Naive thymus-derived CD4-positive, alpha-beta T cell (primary cell): ENCODE results near the gene ZNF670. TPM values are rescaled to one million over a fixed set of nuclear protein-coding genes. Genes with fewer than 3 reads are reported as not detected.

Experiments
- ATAC-seq: fragments of 150-1000 bp; cut with Tn5 transposase; 2 replicates; pipeline ENCODE4 v1.10.0; 2021; ENCODE audit warnings: mild to moderate bottlenecking, moderate library complexity
- CTCF ChIA-PET: fragments of 350-600 bp; sonication (Branson Sonifier 250); formaldehyde crosslinking; loops from one replicate; lab custom pipeline; 2021; ENCODE audit warnings: antibody characterized with exemption; lab: Charles Lee
- POLR2A ChIA-PET: fragments of 350-600 bp; sonication (Branson Sonifier 250); formaldehyde crosslinking; loops from one replicate; lab custom pipeline; 2021; ENCODE audit warnings: antibody characterized with exemption, inconsistent platforms; lab: Charles Lee
- DNase-seq, 9 donors: peaks; one replicate each; pipeline versions ENCODE4 v3.0.0 to v3.0.0-alpha.2; 2020 to 2022; ENCODE audit warnings: mixed read lengths in 1 of 9
- H3K27ac ChIP-seq: one replicate; pipeline ENCODE4 v1.7.0; 2013; ENCODE audit warnings: mild to moderate bottlenecking, low read depth, low read length, moderate library complexity
- H3K27me3 ChIP-seq, 2 donors: one replicate each; pipeline ENCODE4 v1.7.0; 2013; ENCODE audit warnings: low read length in 2 of 2, mild to moderate bottlenecking in 2 of 2, moderate library complexity in 2 of 2; ENCODE audit not compliant: control insufficient read depth in 2 of 2, insufficient read depth in 2 of 2
- H3K36me3 ChIP-seq, 3 experiments: 1 replicate in 2 of 3; 2 replicates in 1 of 3; pipeline ENCODE4 v1.7.0; 2013; ENCODE audit warnings: low read length in 3 of 3, mild to moderate bottlenecking in 3 of 3, moderate library complexity in 1 of 3; ENCODE audit not compliant: insufficient read depth in 3 of 3, control insufficient read depth in 2 of 3
- H3K4me1 ChIP-seq, 2 donors: one replicate each; pipeline ENCODE4 v1.7.0; 2013; ENCODE audit warnings: low read length in 2 of 2, mild to moderate bottlenecking in 2 of 2, moderate library complexity in 1 of 2; ENCODE audit not compliant: control insufficient read depth in 2 of 2, insufficient read depth in 2 of 2
- H3K4me3 ChIP-seq: 2 replicates; pipeline ENCODE4 v1.7.0; 2013; ENCODE audit warnings: mild to moderate bottlenecking, low read length
- H3K9me3 ChIP-seq, 3 experiments: 1 replicate in 2 of 3; 2 replicates in 1 of 3; pipeline ENCODE4 v1.7.0; 2013; ENCODE audit warnings: low read length in 3 of 3; ENCODE audit not compliant: control insufficient read depth in 2 of 3
- H3K27ac Mint-ChIP-seq, 9 donors: one replicate each; pipeline ENCODE4 v1.8.0; 2020 to 2022; ENCODE audit warnings: mixed read lengths in 9 of 9, mild to moderate bottlenecking in 8 of 9, moderate library complexity in 5 of 9, inconsistent platforms in 2 of 9
- H3K27me3 Mint-ChIP-seq, 5 donors: one replicate each; pipeline ENCODE4 v1.8.0; 2021 to 2022; ENCODE audit warnings: mixed read lengths in 5 of 5, mild to moderate bottlenecking in 1 of 5
- H3K36me3 Mint-ChIP-seq, 5 donors: one replicate each; pipeline ENCODE4 v1.8.0; 2020 to 2022; ENCODE audit warnings: mixed read lengths in 5 of 5, mild to moderate bottlenecking in 3 of 5, inconsistent platforms in 1 of 5
- H3K4me1 Mint-ChIP-seq, 7 donors: one replicate each; pipeline ENCODE4 v1.8.0; 2020 to 2022; ENCODE audit warnings: mixed read lengths in 7 of 7, mild to moderate bottlenecking in 3 of 7, inconsistent platforms in 1 of 7
- H3K4me3 Mint-ChIP-seq, 10 donors: one replicate each; pipeline ENCODE4 v1.8.0; 2020 to 2022; ENCODE audit warnings: mild to moderate bottlenecking in 10 of 10, mixed read lengths in 10 of 10, moderate library complexity in 6 of 10, inconsistent platforms in 2 of 10
- H3K9me3 Mint-ChIP-seq, 11 donors: one replicate each; pipeline ENCODE4 v1.8.0; 2020 to 2022; ENCODE audit warnings: mixed read lengths in 11 of 11, mild to moderate bottlenecking in 4 of 11, inconsistent platforms in 1 of 11, moderate library complexity in 1 of 11
- intact Hi-C, 2 donors: fragments of 100-400 bp; cut with micrococcal nuclease; formaldehyde crosslinking; loops; one replicate each; pipeline ENCODE4 v1.15.1; 2023
- polyA plus RNA-seq, 2 donors: library from polyadenylated mRNA; unstranded; fragments of 300-500 nt; fragmentation: Illumina TruSeq; gene quantifications; one replicate each; pipeline ENCODE4 v1.2.3, GENCODE V29; 2021
- total RNA-seq, 6 experiments: library from RNA in 5 of 6; stranded (reverse) in 5 of 6; gene quantifications; 1 replicate in 5 of 6; 2 replicates in 1 of 6; pipeline ENCODE4 v1.2.3 and lab custom pipeline; 2021 to 2026

ZNF670 gene
- total and polyA plus RNA-seq, 7 experiments from 2014 or later, result 0.56 to 4.0 (median 1.6) TPM

DNA sequence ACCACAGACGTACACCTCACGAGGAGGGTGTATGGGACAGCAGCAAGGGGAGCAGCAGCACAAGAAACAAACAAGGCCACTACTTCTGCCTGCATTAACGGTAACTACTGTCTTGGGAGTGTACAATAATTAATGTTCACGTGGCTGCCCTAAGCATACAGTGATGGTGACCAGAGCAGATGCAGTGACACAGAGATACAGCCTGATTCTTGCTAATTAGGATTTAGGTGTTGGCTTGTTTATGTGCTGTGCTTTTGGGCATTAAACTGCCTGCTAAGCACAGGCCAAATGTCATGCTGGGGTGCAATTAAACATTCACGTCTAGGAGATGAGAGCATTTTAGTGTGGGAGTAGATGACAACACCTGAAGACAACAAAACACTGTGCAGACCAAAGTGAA is 18.3 kb upstream of the ZNF670 start:
- Mint-ChIP-seq H3K9me3 (peaks cover 8 to 92% (median 60%) of the 10 kb centered on the region in 11 donors), H3K36me3 (peaks cover 21 to 58% (median 44%) of the 10 kb centered on the region in 5 donors), H3K4me3 (no peak overlapping the region), H3K4me1 (no peaks in the 10 kb centered on the region), H3K27ac (no peak overlapping the region), H3K27me3 (no peaks in the 10 kb centered on the region)
- H3K27me3 ChIP-seq, result no peaks in the 10 kb centered on the region
- DNase-seq, result no peak
- ChIA-PET CTCF (interaction anchor here (0.6 kb wide), 1 partner anchor 18 kb away, joined by 3 read pairs; the partner anchor contains the start of gene ZNF670), POLR2A (no interaction called here)
- no peak overlapping the region for H3K4me3 ChIP-seq
- peaks cover 18 to 24% (median 19%) of the 10 kb centered on the region in 3 experiments for H3K36me3 ChIP-seq
- intact Hi-C loops, result no loop called here
- no peak overlapping the region for H3K27ac ChIP-seq
- ATAC-seq, result no peak
- H3K9me3 ChIP-seq, result peaks cover 0 to 73% (median 17%) of the 10 kb centered on the region in 3 experiments
- no peaks in the 10 kb centered on the region for H3K4me1 ChIP-seq

DNA sequence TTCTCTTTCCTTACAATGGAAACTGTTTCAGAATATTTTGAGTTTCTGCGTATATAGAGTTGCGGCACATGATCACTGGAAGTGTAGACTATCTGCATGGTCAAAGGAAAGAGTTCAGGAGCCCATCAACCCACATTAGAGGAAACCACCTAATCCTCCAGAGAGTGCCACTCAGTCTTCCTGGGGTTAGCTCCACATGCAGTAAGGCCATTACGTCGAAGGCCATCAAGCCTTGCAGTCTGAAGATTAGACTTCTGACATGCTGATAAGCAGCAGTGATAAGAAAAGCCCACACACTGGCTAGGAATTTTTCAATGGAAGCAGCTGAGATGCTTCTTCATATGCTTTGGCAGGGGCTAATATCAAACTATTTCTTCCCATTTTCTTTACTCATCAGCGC is 17.9 kb upstream of the ZNF670 start:
- H3K4me3 Mint-ChIP-seq, result no peak overlapping the region
- intact Hi-C loops, result no loop called here
- no peaks in the 10 kb centered on the region for H3K27me3 Mint-ChIP-seq
- no peak overlapping the region for H3K27ac Mint-ChIP-seq
- DNase-seq, result no peak
- Histone ChIP-seq H3K27ac (no peak overlapping the region), H3K4me1 (no peaks in the 10 kb centered on the region), H3K9me3 (peaks cover 0 to 69% (median 13%) of the 10 kb centered on the region in 3 experiments), H3K36me3 (peaks cover 14 to 20% (median 14%) of the 10 kb centered on the region in 3 experiments), H3K27me3 (no peaks in the 10 kb centered on the region), H3K4me3 (no peak overlapping the region)
- CTCF ChIA-PET, result no interaction called here
- POLR2A ChIA-PET, result no interaction called here
- peaks cover 8 to 91% (median 58%) of the 10 kb centered on the region in 11 donors for H3K9me3 Mint-ChIP-seq
- no peak for ATAC-seq
- no peaks in the 10 kb centered on the region for H3K4me1 Mint-ChIP-seq
- H3K36me3 Mint-ChIP-seq, result peaks cover 17 to 54% (median 40%) of the 10 kb centered on the region in 5 donors

DNA sequence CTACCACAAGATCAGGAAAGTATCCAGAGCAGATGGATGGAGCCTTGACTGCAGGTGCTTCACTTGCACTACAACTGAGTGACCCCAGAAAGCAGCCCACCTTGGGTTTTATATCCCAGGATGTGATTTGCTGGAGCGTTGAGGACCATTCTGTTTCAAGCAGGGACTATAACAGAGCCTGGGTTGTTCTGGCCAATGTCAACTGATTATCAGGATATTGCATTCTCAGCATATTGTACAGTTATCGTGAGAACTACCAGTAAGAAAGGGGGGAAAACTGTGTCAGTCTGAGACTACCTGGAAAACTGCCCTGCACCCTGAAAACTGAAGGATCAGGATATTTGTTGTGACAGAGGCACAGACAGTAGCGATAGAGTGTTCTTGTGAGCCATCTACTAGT is 17.5 kb upstream of the ZNF670 start:
- CTCF ChIA-PET, result no interaction called here
- Mint-ChIP-seq H3K4me1 (no peaks in the 10 kb centered on the region), H3K36me3 (peaks cover 15 to 51% (median 35%) of the 10 kb centered on the region in 5 donors), H3K9me3 (peaks cover 8 to 87% (median 56%) of the 10 kb centered on the region in 11 donors), H3K27ac (no peak overlapping the region), H3K4me3 (no peak overlapping the region), H3K27me3 (no peaks in the 10 kb centered on the region)
- ATAC-seq (no peak), DNase-seq (no peak)
- H3K36me3 ChIP-seq, result peaks cover 10 to 16% (median 10%) of the 10 kb centered on the region in 3 experiments
- no peak overlapping the region for H3K27ac ChIP-seq
- no peaks in the 10 kb centered on the region for H3K27me3 ChIP-seq
- no peaks in the 10 kb centered on the region for H3K4me1 ChIP-seq
- no peak overlapping the region for H3K4me3 ChIP-seq
- intact Hi-C loops, result no loop called here
- peaks cover 0 to 65% (median 11%) of the 10 kb centered on the region in 3 experiments for H3K9me3 ChIP-seq
- POLR2A ChIA-PET, result no interaction called here

DNA sequence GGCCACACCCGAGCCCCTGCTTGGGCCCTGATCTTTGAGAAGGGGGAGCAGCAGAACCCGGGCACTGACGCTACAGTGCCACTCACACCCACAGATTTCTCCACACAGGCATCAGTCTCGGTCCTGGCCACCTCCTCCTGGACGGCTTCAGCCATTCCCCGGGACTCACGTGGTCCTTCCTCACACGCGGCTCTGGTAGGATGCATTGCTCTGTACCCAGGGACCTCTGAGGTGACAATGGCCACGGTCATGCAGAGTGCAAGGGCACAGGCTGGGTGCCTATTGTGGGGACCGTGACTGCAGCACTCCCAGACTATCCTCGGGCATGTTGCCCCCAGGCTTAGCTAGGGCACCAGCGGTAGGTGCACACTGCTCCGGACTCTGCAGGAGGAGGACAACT is 11.8 kb upstream of the ZNF670 start:
- intact Hi-C loops, result no loop called here
- Histone ChIP-seq H3K27me3 (no peaks in the 10 kb centered on the region), H3K36me3 (no peaks in the 10 kb centered on the region), H3K27ac (no peak overlapping the region), H3K4me1 (no peaks in the 10 kb centered on the region), H3K4me3 (no peak overlapping the region), H3K9me3 (peaks cover 0 to 16% (median 0%) of the 10 kb centered on the region in 3 experiments)
- ChIA-PET POLR2A (no interaction called here), CTCF (no interaction called here)
- no peak for DNase-seq
- Mint-ChIP-seq H3K4me3 (no peak overlapping the region), H3K36me3 (no peaks in the 10 kb centered on the region), H3K4me1 (no peaks in the 10 kb centered on the region), H3K27me3 (no peaks in the 10 kb centered on the region), H3K27ac (no peak overlapping the region), H3K9me3 (peaks cover 0 to 32% (median 11%) of the 10 kb centered on the region in 11 donors)
- ATAC-seq, result peak; percentile 18

DNA sequence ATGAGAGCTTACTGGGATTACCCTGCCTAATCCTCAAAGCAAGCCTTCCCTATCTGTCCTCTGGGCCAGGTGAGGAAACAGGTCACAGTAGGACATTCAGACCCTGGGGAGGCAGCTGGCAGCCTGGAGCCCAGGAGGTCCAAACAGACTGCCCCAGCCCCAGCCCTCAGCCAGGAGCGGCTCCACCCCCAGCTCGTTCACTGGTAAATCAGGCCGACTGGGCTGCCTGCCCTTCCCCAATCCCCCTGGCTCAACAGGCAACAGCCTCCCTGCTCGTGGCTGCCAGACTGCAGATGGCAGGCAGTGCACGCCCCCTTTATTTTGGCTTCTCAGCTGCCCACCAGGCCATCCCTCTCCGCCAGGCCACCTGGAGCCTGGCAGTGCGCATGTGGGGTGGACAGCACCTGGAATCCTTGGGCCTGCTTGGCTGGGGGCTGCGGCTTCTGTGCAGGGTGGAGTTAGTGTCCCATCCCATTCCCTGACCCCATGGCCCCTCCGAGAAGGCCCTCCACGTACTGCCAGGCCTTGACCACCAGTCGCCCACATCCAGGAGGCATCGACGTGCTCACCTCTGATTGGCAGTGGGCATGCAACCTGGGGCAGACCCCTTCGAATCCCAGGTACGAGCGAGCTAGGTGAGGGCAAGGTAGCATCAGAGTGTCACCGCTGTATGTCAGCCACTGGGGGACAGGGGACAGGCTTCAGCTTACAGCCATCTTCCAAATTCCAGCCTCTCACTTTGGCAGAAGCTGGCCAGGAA is 11.2 kb upstream of the ZNF670 start:
- Mint-ChIP-seq H3K27ac (no peak overlapping the region), H3K4me3 (no peak overlapping the region), H3K27me3 (no peaks in the 10 kb centered on the region), H3K36me3 (no peaks in the 10 kb centered on the region), H3K4me1 (no peaks in the 10 kb centered on the region), H3K9me3 (peaks cover 0 to 27% (median 11%) of the 10 kb centered on the region in 11 donors)
- ChIA-PET POLR2A (no interaction called here), CTCF (no interaction called here)
- intact Hi-C loops, result no loop called here
- Histone ChIP-seq H3K36me3 (no peaks in the 10 kb centered on the region), H3K27ac (no peak overlapping the region), H3K4me1 (no peaks in the 10 kb centered on the region), H3K4me3 (no peak overlapping the region), H3K27me3 (no peaks in the 10 kb centered on the region), H3K9me3 (peaks cover 0 to 12% (median 0%) of the 10 kb centered on the region in 3 experiments)
- ATAC-seq (no peak), DNase-seq (no peak)

DNA sequence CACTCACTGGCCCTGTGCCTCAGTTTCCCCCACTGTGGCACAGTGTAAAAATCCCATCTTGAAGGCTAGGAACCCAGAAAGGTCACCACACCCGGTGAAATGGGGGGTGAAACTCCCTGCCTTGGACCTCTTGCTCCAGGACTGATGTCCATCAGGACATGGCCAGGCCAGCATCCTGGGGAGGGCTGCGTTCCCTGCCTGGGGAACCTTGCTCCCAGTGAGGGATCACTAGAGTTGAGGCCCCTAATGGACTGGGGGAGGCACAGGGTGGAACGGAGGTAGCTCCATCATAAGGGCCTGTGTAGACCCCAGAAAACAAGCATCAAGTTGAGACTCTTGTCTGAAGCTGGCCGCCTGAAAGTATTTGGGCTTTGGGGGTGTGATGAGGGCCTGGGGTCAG is 10.4 kb upstream of the ZNF670 start:
- peaks cover 0 to 20% (median 11%) of the 10 kb centered on the region in 11 donors for H3K9me3 Mint-ChIP-seq
- no peak overlapping the region for H3K27ac Mint-ChIP-seq
- ChIA-PET CTCF (no interaction called here), POLR2A (no interaction called here)
- H3K4me1 Mint-ChIP-seq, result no peaks in the 10 kb centered on the region
- Histone ChIP-seq H3K36me3 (no peaks in the 10 kb centered on the region), H3K27ac (no peak overlapping the region), H3K27me3 (no peaks in the 10 kb centered on the region), H3K4me1 (no peaks in the 10 kb centered on the region), H3K9me3 (peaks cover 0 to 8% (median 0%) of the 10 kb centered on the region in 3 experiments), H3K4me3 (no peak overlapping the region)
- no peak for ATAC-seq
- no peaks in the 10 kb centered on the region for H3K27me3 Mint-ChIP-seq
- intact Hi-C loops, result no loop called here
- H3K4me3 Mint-ChIP-seq, result no peak overlapping the region
- DNase-seq, result no peak
- H3K36me3 Mint-ChIP-seq, result no peaks in the 10 kb centered on the region

DNA sequence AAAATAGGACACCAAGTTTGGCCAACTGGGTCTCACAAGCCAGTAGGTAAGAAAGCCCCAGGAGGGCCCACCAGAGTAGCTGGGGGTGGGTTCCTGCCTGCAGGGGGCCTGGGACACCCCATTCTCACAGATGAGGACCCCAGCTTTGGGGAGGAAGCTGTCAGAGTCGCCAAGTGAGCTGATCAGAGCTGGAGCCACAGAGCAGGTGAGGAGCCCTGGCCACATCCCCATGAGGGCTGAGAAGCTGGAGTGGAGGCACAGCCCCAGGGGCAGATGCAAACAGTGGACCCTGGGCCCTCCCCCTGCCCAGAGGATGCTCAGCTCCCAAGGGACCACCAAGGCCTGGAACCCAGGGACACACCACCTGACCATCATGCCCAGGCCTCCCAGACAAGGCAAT is 8.6 kb upstream of the ZNF670 start:
- no peak overlapping the region for H3K27ac Mint-ChIP-seq
- peak; percentile 18 for ATAC-seq
- peaks cover 0 to 9% (median 7%) of the 10 kb centered on the region in 5 donors for H3K27me3 Mint-ChIP-seq
- Histone ChIP-seq H3K27ac (no peak overlapping the region), H3K36me3 (no peaks in the 10 kb centered on the region), H3K4me1 (no peaks in the 10 kb centered on the region), H3K9me3 (no peaks in the 10 kb centered on the region), H3K27me3 (no peaks in the 10 kb centered on the region), H3K4me3 (no peak overlapping the region)
- peaks cover 0 to 19% (median 2%) of the 10 kb centered on the region in 11 donors for H3K9me3 Mint-ChIP-seq
- DNase-seq, result no peak
- CTCF ChIA-PET, result no interaction called here
- POLR2A ChIA-PET, result no interaction called here
- H3K4me3 Mint-ChIP-seq, result no peak overlapping the region
- H3K4me1 Mint-ChIP-seq, result no peaks in the 10 kb centered on the region
- H3K36me3 Mint-ChIP-seq, result peaks cover 0 to 4% (median 0%) of the 10 kb centered on the region in 5 donors
- intact Hi-C loops, result no loop called here
